Measurements from ENCODE around the gene MAML1. TPM values are rescaled to one million over a fixed set of nuclear protein-coding genes. Genes with fewer than 3 reads are reported as not detected.

MAML1 gene
- total RNA-seq, 2 donors from 2014 or later: 18.1 to 18.2 TPM

DNA sequence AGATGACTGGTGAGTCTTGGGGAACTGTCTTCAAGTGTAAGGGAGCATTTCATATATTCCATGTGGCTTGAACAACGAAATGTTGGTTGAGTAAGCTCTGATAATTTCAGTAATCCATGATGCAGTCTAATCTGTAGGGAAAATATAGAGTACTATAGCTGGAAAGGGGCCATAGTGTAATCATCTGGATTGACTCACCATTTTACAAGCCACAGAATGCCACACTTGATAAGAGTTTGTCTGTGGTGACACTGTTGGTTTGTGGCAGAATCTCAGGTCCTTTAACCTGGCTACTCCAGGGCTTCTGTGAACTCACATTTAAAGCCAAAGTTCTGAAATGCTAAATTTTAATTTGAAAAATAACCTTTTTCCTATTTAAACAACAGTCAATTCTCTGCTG, 16.3 kb upstream of the MAML1 start:
- TF ChIP-seq CTCF (IDR thresholded peaks at IDR 0.05) (no peak), POLR2A (IDR thresholded peaks at IDR 0.05) (no peak)
- intact Hi-C loops (cut with DNase I): no loop called here
- H3K27me3 ChIP-seq: no peaks in the 10 kb centered on the region
- H3K4me1 ChIP-seq: no peaks in the 10 kb centered on the region
- no peak overlapping the region for H3K4me3 ChIP-seq
- no peak overlapping the region for H3K27ac ChIP-seq
- H3K36me3 ChIP-seq (replicated peaks in 1 of 2; ENCODE audit: insufficient read depth in 1 of 2, low read depth in 2 of 2): peaks cover 15 to 47% of the 10 kb centered on the region in 2 donors
- 71 to 94% methylated on average over 1 of the region's 1 CpG for whole genome bisulfite sequencing, 2 donors
- no peak for DNase-seq
- ATAC-seq: no peak
- no peaks in the 10 kb centered on the region for H3K9me3 ChIP-seq

DNA sequence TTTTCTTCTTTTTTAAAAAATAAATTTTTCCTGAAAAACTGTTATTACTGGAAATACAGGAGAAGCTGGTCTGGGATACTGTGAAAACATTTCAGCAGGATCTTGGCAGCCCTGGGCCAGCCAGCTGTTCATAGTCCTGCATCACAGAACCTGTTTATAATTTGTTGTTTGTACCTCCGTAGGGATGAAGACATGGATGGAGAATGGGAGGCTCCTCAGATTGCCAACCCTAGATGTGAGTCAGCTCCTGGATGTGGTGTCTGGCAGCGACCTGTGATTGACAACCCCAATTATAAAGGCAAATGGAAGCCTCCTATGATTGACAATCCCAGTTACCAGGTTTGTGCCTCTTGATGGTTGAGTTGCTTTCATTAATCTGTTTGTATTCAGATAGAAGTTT, 12.4 kb upstream of the MAML1 start:
- 82 to 100% methylated on average over 2 of the region's 2 CpGs for WGBS, 2 donors
- H3K27ac ChIP-seq: no peak overlapping the region
- H3K4me1 ChIP-seq: no peaks in the 10 kb centered on the region
- no peak overlapping the region for H3K4me3 ChIP-seq
- no peak for DNase-seq
- H3K9me3 ChIP-seq: no peaks in the 10 kb centered on the region
- ATAC-seq: no peak
- H3K36me3 ChIP-seq (replicated peaks in 1 of 2; ENCODE audit: insufficient read depth in 1 of 2, low read depth in 2 of 2): peaks cover 22 to 61% of the 10 kb centered on the region in 2 donors
- TF ChIP-seq CTCF (IDR thresholded peaks at IDR 0.05) (no peak), POLR2A (IDR thresholded peaks at IDR 0.05) (no peak)
- intact Hi-C loops (cut with DNase I): no loop called here
- H3K27me3 ChIP-seq: no peaks in the 10 kb centered on the region

- DNase-seq: no peak
- H3K9me3 ChIP-seq: no peaks in the 10 kb centered on the region
- no peak overlapping the region for H3K27ac ChIP-seq
- H3K36me3 ChIP-seq (replicated peaks in 1 of 2; ENCODE audit: insufficient read depth in 1 of 2, low read depth in 2 of 2): peaks cover 16 to 68% of the 10 kb centered on the region in 2 donors
- WGBS, 2 donors: 79 to 91% methylated on average over 4 of the region's 4 CpGs
- no peaks in the 10 kb centered on the region for H3K4me1 ChIP-seq
- no peaks in the 10 kb centered on the region for H3K27me3 ChIP-seq
- intact Hi-C loops (cut with DNase I): no loop called here
- ATAC-seq: no peak
- TF ChIP-seq CTCF (IDR thresholded peaks at IDR 0.05): no peak
- no peak for TF ChIP-seq POLR2A (IDR thresholded peaks at IDR 0.05)
- no peak overlapping the region for H3K4me3 ChIP-seq
Measured at GRCh38 chr5:179724163-179724562, 8.5 kb upstream of the MAML1 start.

DNA sequence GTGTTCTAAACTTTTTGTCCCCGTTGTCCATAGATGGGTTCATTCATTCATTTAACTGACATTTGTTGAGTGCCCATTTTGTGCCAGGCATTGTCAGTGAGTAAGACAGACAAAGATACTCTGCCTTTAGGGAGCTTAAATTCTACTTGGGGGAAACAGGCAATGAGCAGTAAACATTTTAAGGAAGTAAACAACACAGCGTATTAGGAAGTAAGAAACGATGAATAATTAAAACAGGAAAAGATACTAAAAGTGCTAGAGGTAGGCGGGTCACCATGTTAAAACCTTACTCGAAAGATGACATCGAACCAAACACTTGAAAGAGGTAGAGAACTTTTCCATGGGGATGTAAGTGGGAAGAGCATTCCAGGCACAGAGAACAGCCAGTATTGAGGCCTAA, 5.5 kb upstream of the MAML1 start:
- Histone ChIP-seq H3K9me3 (no peaks in the 10 kb centered on the region), H3K4me3 (no peak overlapping the region), H3K27me3 (no peaks in the 10 kb centered on the region), H3K27ac (no peak overlapping the region), H3K36me3 (replicated peaks in 1 of 2; ENCODE audit: insufficient read depth in 1 of 2, low read depth in 2 of 2) (peaks cover 8 to 55% of the 10 kb centered on the region in 2 donors), H3K4me1 (peaks cover 6% of the 10 kb centered on the region)
- DNase-seq (no peak), ATAC-seq (no peak)
- TF ChIP-seq POLR2A (IDR thresholded peaks at IDR 0.05): no peak
- TF ChIP-seq CTCF (IDR thresholded peaks at IDR 0.05): no peak
- 71 to 88% methylated on average over 6 of the region's 6 CpGs for whole genome bisulfite sequencing, 2 donors
- intact Hi-C loops (cut with DNase I): no loop called here

- Histone ChIP-seq H3K27ac (no peak overlapping the region), H3K9me3 (no peaks in the 10 kb centered on the region), H3K27me3 (no peaks in the 10 kb centered on the region), H3K36me3 (replicated peaks in 1 of 2; ENCODE audit: insufficient read depth in 1 of 2, low read depth in 2 of 2) (peaks cover 8 to 40% of the 10 kb centered on the region in 2 donors), H3K4me3 (no peak overlapping the region), H3K4me1 (peaks cover 13% of the 10 kb centered on the region)
- WGBS, 2 donors: 86 to 89% methylated on average over 4 of the region's 4 CpGs
- ATAC-seq: no peak
- DNase-seq: no peak
- TF ChIP-seq POLR2A (IDR thresholded peaks at IDR 0.05): no peak
- intact Hi-C loops (cut with DNase I): no loop called here
Measured at GRCh38 chr5:179729303-179729702, 3.3 kb upstream of the MAML1 start.

Data from body of pancreas (tissue), 4 donors.